ENCODE data around the gene CATSPER1. TPM values are rescaled to one million over a fixed set of nuclear protein-coding genes. Genes with fewer than 3 reads are reported as not detected.
A peak's percentile ranks its signal among the peaks of the same experiment; 100 is the strongest.

Gene CATSPER1
- total and polyA plus RNA-seq, 2 donors (not counting 3 experiments of a cell fraction or from before 2014, with no cell fraction given) = 0.68 to 1.0 TPM

- intact Hi-C loops (cut with micrococcal nuclease) = loop anchor here (1.0 to 2.0 kb wide), 6 partner anchors 19 to 144 kb away; partner anchors contain the start of genes C11orf68, CFL1, DRAP1 and SART1
Measured at GRCh38 chr11:66002648-66003225, 23.5 kb downstream of the CATSPER1 start.

GRCh38 chr11:66001942-66002647 is 24.2 kb downstream of the CATSPER1 start, which contains the start of the genes BANF1 and EIF1AD:
BANF1 (plus strand) TSS chr11:66002503; CDS start chr11:66003251, 748 bp downstream.
EIF1AD (minus strand) TSS chr11:66002157; CDS start chr11:66000389, 1,768 bp downstream.
- H3K9me1 ChIP-seq (replicated peaks; ENCODE audit: control insufficient read depth, extremely low read depth, insufficient read depth, low read length) = no peaks in the 10 kb centered on the region
- peak; percentile 95 for FAIRE-seq
- no peak for TF ChIP-seq EZH2 (IDR thresholded peaks at IDR 0.05; ENCODE audit: borderline replicate concordance, low read depth, low read length, severe bottlenecking)
- no peak for TF ChIP-seq GATA2 (IDR thresholded peaks at IDR 0.05; ENCODE audit: insufficient read depth, insufficient read length, low read depth, low read length)
- TF ChIP-seq, protein P1, sequence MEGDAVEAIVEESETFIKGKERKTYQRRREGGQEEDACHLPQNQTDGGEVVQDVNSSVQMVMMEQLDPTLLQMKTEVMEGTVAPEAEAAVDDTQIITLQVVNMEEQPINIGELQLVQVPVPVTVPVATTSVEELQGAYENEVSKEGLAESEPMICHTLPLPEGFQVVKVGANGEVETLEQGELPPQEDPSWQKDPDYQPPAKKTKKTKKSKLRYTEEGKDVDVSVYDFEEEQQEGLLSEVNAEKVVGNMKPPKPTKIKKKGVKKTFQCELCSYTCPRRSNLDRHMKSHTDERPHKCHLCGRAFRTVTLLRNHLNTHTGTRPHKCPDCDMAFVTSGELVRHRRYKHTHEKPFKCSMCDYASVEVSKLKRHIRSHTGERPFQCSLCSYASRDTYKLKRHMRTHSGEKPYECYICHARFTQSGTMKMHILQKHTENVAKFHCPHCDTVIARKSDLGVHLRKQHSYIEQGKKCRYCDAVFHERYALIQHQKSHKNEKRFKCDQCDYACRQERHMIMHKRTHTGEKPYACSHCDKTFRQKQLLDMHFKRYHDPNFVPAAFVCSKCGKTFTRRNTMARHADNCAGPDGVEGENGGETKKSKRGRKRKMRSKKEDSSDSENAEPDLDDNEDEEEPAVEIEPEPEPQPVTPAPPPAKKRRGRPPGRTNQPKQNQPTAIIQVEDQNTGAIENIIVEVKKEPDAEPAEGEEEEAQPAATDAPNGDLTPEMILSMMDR (IDR thresholded peaks at IDR 0.05; ENCODE audit: extremely low read depth in 1 of 2, insufficient read depth in 1 of 2, low read depth in 1 of 2, low read length in 2 of 2) = no peak
- TF ChIP-seq POLR2A (IDR thresholded peaks at IDR 0.05; ENCODE audit: low read depth, low read length) = peak; percentile 93
- peak; percentile 60 for TF ChIP-seq MYC (IDR thresholded peaks at IDR 0.05; ENCODE audit: low read depth, low read length)
- no peak for TF ChIP-seq FOS (IDR thresholded peaks at IDR 0.05; ENCODE audit: borderline replicate concordance, insufficient read depth, low read length)
- peak; percentile 2 for TF ChIP-seq MAX (IDR thresholded peaks at IDR 0.05; ENCODE audit: insufficient read depth, insufficient read length)
- peak; percentile 53 for TF ChIP-seq POLR2AphosphoS5 (IDR thresholded peaks at IDR 0.05; ENCODE audit: insufficient read depth, low read depth, low read length)
- H3K4me3 ChIP-seq (replicated peaks in 1 of 3; ENCODE audit: insufficient read depth in 1 of 3, low read depth in 1 of 3, low read length in 3 of 3) = peak within 1 kb of the TSS; percentile 68 to 88 (median 82)
- dilution Hi-C loops (cut with MboI; ENCODE audit: extremely low pct_ligation_motif_present, low sequenced_read_pairs) = no loop called here
- no peaks in the 10 kb centered on the region for H3K9me3 ChIP-seq (replicated peaks; ENCODE audit: control insufficient read depth, insufficient read depth, low read length)
- H3K9ac ChIP-seq (replicated peaks; ENCODE audit: extremely low read depth, insufficient read depth, low read length) = peak within 1 kb of the TSS; percentile 74
- intact Hi-C loops (cut with micrococcal nuclease) = loop anchor here (1.0 to 2.0 kb wide), 6 partner anchors 19 to 144 kb away; partner anchors contain the start of genes C11orf68, CFL1, DRAP1 and SART1
- H3K4me2 ChIP-seq (ENCODE audit: insufficient read depth, low read length) = peak within 1 kb of the TSS; percentile 82
- ChIA-PET POLR2A (interaction anchor here (0.7 to 1.5 kb wide), 3 partner anchors 20 to 111 kb away, joined by 3 to 5 read pairs (median 3); partner anchors contain the start of gene CCDC85B), CTCF (interaction anchor here (0.7 to 1.9 kb wide), 8 partner anchors 11 to 222 kb away, joined by 3 to 14 read pairs (median 4); partner anchors contain the start of gene FIBP)
- no peaks in the 10 kb centered on the region for H4K20me1 ChIP-seq (replicated peaks; ENCODE audit: control insufficient read depth, extremely low read depth, insufficient read depth, low read length)
- BruUV-seq (replicated peaks) = no TSS peak
- H3K79me2 ChIP-seq (ENCODE audit: control insufficient read depth, insufficient read depth, low read length) = peaks cover 38% of the 10 kb centered on the region
- peaks cover 16 to 29% of the 10 kb centered on the region in 2 experiments for H3K36me3 ChIP-seq (ENCODE audit: control insufficient read depth in 2 of 2, extremely low read depth in 1 of 2, insufficient read depth in 2 of 2, low read length in 2 of 2)
- peak; percentile 98 for DNase-seq (ENCODE audit: low read depth, low spot score)
- peak within 1 kb of the TSS; percentile 22 for H2AFZ ChIP-seq (ENCODE audit: low read depth, low read length)
- H3K27ac ChIP-seq (ENCODE audit: insufficient read depth, low read depth, low read length) = peak within 1 kb of the TSS; percentile 66
- peaks cover 9% of the 10 kb centered on the region for H3K4me1 ChIP-seq (ENCODE audit: control insufficient read depth, extremely low read depth, insufficient read depth, low read length)
- H3K27me3 ChIP-seq (ENCODE audit: control insufficient read depth in 2 of 2, insufficient read depth in 2 of 2, low read length in 2 of 2) = no peaks in the 10 kb centered on the region

More at GRCh38 chr11:66002648-66003225, 23.5 kb downstream of the CATSPER1 start:
- Histone ChIP-seq H2AFZ (ENCODE audit: low read depth, low read length) (peak overlapping the region; percentile 22), H3K36me3 (ENCODE audit: control insufficient read depth in 2 of 2, extremely low read depth in 1 of 2, insufficient read depth in 2 of 2, low read length in 2 of 2) (peaks cover 12 to 24% of the 10 kb centered on the region in 2 experiments), H3K9ac (replicated peaks; ENCODE audit: extremely low read depth, insufficient read depth, low read length) (peak overlapping the region; percentile 74), H3K27ac (ENCODE audit: insufficient read depth, low read depth, low read length) (peak overlapping the region; percentile 66), H3K79me2 (ENCODE audit: control insufficient read depth, insufficient read depth, low read length) (peaks cover 38% of the 10 kb centered on the region), H3K4me1 (ENCODE audit: control insufficient read depth, extremely low read depth, insufficient read depth, low read length) (peaks cover 9% of the 10 kb centered on the region), H3K27me3 (ENCODE audit: control insufficient read depth in 2 of 2, insufficient read depth in 2 of 2, low read length in 2 of 2) (no peaks in the 10 kb centered on the region), H3K9me3 (replicated peaks; ENCODE audit: control insufficient read depth, insufficient read depth, low read length) (no peaks in the 10 kb centered on the region), H3K4me2 (ENCODE audit: insufficient read depth, low read length) (peak overlapping the region; percentile 82), H3K4me3 (replicated peaks in 1 of 3; ENCODE audit: insufficient read depth in 1 of 3, low read depth in 1 of 3, low read length in 3 of 3) (peak overlapping the region; percentile 68 to 88 (median 82)), H3K9me1 (replicated peaks; ENCODE audit: control insufficient read depth, extremely low read depth, insufficient read depth, low read length) (no peaks in the 10 kb centered on the region), H4K20me1 (replicated peaks; ENCODE audit: control insufficient read depth, extremely low read depth, insufficient read depth, low read length) (no peaks in the 10 kb centered on the region)
- no TSS peak for BruUV-seq (replicated peaks)
- no peak for FAIRE-seq
- no peak for DNase-seq (ENCODE audit: low read depth, low spot score)
- ChIA-PET CTCF (interaction anchor here (0.7 to 1.9 kb wide), 8 partner anchors 10 to 223 kb away, joined by 3 to 14 read pairs (median 4); partner anchors contain the start of gene FIBP), POLR2A (interaction anchor here (0.7 to 1.5 kb wide), 4 partner anchors 20 to 340 kb away, joined by 3 to 5 read pairs (median 4); partner anchors contain the start of genes CCDC85B and RELA)
- TF ChIP-seq POLR2AphosphoS5 (IDR thresholded peaks at IDR 0.05; ENCODE audit: insufficient read depth, low read depth, low read length) (peak; percentile 65), POLR2A (IDR thresholded peaks at IDR 0.05; ENCODE audit: low read depth, low read length) (peak; percentile 68), GATA2 (IDR thresholded peaks at IDR 0.05; ENCODE audit: insufficient read depth, insufficient read length, low read depth, low read length) (no peak)
- dilution Hi-C loops (cut with MboI; ENCODE audit: extremely low pct_ligation_motif_present, low sequenced_read_pairs) = no loop called here

Data from endothelial cell of umbilical vein (primary cell).